Mesodermal cell (in vitro differentiated cells): Measurements from ENCODE around the gene FOXL2.

Experiments used
- H3K27ac ChIP-seq: 2 replicates; pipeline ENCODE4 v1.7.0; 2013; ENCODE audit warnings: mild to moderate bottlenecking, low read depth, low read length, moderate library complexity; ENCODE audit not compliant: severe bottlenecking
- H3K36me3 ChIP-seq: 2 replicates; pipeline ENCODE4 v1.7.1; 2013; ENCODE audit warnings: mild to moderate bottlenecking, low read length, moderate library complexity; ENCODE audit not compliant: control insufficient read depth, insufficient read depth
- H3K4me1 ChIP-seq: one replicate; pipeline ENCODE4 v1.7.1; 2013; ENCODE audit warnings: mild to moderate bottlenecking, low read length; ENCODE audit not compliant: insufficient read depth, control insufficient read depth, poor library complexity, severe bottlenecking
- H3K4me3 ChIP-seq: 2 replicates; pipeline ENCODE4 v1.7.0; 2013; ENCODE audit warnings: low read length, control low read depth, mild to moderate bottlenecking; ENCODE audit not compliant: insufficient read depth, poor library complexity, severe bottlenecking; ENCODE audit errors: extremely low read depth
- H3K9me3 ChIP-seq: 2 replicates; pipeline ENCODE4 v1.7.1; 2013; ENCODE audit warnings: mild to moderate bottlenecking, low read length, moderate library complexity; ENCODE audit not compliant: control insufficient read depth
- WGBS, 2 experiments: methylation state at CpG; one replicate each; pipeline ENCODE4 v1.1.5; 2013; ENCODE audit warnings: missing lambda C conversion rate in 2 of 2; ENCODE audit not compliant: insufficient coverage in 2 of 2; 5-methylcytosine and 5-hydroxymethylcytosine counted together

FOXL2 gene

DNA sequence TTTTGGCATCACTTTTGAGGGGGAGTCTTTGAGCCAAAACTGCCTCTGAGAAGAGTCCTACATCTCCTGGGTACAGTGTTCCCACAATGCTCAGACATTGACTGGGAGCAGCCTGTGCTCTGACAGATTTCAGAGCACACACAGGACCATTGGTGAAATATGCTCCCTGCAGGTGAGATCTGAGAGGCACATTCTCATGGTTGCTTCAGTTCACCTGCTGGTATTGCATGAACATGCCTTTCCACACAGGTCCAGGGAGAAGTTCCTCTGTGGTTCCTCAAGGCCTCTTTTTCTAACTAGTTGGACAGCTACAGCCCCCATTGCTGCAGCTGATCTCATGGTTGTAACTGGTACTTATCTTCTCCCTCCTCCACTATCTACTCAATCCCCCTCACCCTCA lies 37.0 kb downstream of the FOXL2 start:
- Histone ChIP-seq H3K27ac (no peak overlapping the region), H3K4me3 (no peak overlapping the region), H3K4me1 (no peaks in the 10 kb centered on the region), H3K9me3 (no peaks in the 10 kb centered on the region), H3K36me3 (no peaks in the 10 kb centered on the region)

DNA sequence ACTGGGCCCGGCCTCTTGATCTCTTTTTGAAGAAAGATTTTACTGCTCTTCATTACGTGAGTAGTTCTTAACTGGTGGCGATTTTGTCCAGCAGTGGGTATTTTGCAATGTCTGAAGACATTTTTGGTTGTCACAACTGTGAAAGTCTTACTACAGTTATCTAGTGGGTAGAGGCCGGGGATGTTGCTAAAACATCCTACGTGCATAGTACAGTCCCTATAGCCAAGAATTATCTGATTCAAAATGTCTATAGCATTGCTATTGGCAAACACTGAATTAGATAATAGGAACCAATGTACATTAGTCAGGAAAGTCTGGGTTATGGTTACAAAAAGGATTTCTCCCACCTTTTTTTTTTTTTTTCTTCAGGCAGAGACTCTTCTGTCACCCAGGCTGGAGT lies 38.1 kb downstream of the FOXL2 start:
- H3K36me3 ChIP-seq = no peaks in the 10 kb centered on the region
- no peak overlapping the region for H3K27ac ChIP-seq
- no peaks in the 10 kb centered on the region for H3K9me3 ChIP-seq
- H3K4me3 ChIP-seq = no peak overlapping the region
- WGBS, 2 experiments = 94 to 100% methylated on average over 2 to 3 of the region's 5 CpGs
- H3K4me1 ChIP-seq = no peaks in the 10 kb centered on the region

DNA sequence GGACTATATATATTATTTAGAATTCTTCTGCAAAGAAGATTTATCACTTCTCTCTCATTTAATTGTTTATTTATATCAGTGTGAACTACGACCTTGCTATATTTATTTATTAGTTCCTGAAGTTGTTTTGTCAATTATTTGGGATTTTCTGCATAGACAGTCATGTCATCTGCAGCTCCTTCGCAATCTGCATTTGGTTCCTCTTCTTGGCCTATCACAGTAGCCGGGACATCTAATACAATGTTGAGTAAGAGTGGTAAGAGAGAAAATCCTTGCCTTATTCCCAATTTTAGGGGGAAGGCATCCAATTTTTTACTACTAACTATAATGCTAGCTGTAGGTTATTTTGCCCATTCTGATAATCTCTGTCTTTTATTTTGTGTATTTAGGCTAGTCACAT lies 39.4 kb downstream of the FOXL2 start:
- WGBS, 2 experiments = no CpG with 5 or more reads among the region's 3 CpGs
- Histone ChIP-seq H3K4me1 (no peaks in the 10 kb centered on the region), H3K4me3 (no peak overlapping the region), H3K36me3 (no peaks in the 10 kb centered on the region), H3K27ac (no peak overlapping the region), H3K9me3 (no peaks in the 10 kb centered on the region)

DNA sequence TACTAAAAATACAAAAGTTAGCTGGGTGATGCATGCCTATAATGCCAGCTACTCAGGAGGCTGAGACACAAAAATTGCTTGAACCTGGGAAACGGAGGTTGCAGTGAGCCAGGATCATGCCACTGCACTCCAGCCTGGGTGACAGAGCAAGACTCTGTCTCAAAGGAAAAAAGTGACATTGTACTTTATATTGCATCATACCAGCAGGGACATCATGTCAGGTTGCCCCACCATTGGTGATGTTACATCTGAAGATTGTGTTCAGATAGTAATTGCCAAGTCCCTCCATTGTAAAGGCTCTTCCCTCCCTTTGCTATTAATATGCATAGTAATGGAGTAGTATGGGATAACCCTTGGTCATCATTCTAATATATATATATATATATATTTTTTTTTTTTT lies 44.8 kb downstream of the FOXL2 start:
- H3K9me3 ChIP-seq = no peaks in the 10 kb centered on the region
- no peaks in the 10 kb centered on the region for H3K36me3 ChIP-seq
- H3K27ac ChIP-seq = no peak overlapping the region
- no peaks in the 10 kb centered on the region for H3K4me1 ChIP-seq
- 88 to 100% methylated on average over 1 of the region's 1 CpG for WGBS, 2 experiments
- no peak overlapping the region for H3K4me3 ChIP-seq

DNA sequence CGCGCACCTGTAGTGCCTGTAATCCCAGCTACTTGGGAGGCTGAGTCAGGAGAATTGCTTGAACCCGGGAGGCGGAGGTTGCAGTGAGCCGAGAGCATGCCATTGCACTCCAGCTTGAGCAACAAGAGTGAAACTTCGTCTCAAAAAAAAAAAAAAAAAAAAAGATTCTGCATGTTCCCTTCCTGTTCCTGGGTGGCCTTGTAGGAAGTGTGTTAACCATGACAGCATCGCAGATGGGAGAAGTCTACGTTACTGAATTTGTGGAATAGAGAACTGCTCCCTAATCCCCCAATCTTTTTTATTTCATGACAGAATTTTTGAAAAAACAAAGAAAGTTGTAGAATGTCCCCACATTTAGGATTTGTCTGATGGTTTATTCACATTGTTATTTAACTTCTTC lies 45.4 kb downstream of the FOXL2 start:
- H3K27ac ChIP-seq = no peak overlapping the region
- 83 to 86% methylated on average over 4 to 5 of the region's 8 CpGs for WGBS, 2 experiments
- no peaks in the 10 kb centered on the region for H3K4me1 ChIP-seq
- no peak overlapping the region for H3K4me3 ChIP-seq
- no peaks in the 10 kb centered on the region for H3K9me3 ChIP-seq
- no peaks in the 10 kb centered on the region for H3K36me3 ChIP-seq

DNA sequence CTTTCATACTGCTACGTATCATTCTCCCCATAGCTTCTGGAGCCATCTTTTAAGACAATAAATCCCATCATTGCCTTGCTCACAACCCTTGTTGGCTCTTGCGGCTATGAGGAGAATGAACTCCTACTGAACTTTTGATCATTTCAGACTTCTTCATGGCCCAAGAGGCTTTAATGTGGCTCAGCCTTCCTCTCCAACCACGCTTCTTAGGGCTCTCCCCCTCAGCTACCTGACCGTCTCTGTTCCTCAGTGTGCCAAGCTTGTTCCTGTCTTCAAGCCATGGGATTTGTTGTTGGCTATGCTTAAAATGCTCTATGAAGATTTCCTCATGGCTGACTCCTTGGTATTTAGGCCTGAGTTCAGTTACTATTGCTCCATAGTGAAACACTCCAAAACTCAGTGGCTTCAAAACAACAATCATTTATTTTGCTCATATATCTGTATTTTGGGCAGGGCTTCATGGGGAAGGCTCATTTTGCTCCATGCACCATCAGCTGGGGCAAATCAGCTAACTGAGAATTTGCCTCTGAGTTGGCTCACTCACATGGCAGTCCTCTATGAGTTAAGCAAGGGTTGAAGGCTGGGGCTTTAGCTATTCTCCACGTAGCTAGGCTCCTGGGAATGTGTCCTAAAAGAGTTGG lies 47.5 kb downstream of the FOXL2 start:
- H3K36me3 ChIP-seq = no peaks in the 10 kb centered on the region
- H3K4me3 ChIP-seq = no peak overlapping the region
- WGBS, 2 experiments = 89 to 92% methylated on average over 5 of the region's 5 CpGs
- no peaks in the 10 kb centered on the region for H3K9me3 ChIP-seq
- H3K27ac ChIP-seq = no peak overlapping the region
- no peaks in the 10 kb centered on the region for H3K4me1 ChIP-seq

DNA sequence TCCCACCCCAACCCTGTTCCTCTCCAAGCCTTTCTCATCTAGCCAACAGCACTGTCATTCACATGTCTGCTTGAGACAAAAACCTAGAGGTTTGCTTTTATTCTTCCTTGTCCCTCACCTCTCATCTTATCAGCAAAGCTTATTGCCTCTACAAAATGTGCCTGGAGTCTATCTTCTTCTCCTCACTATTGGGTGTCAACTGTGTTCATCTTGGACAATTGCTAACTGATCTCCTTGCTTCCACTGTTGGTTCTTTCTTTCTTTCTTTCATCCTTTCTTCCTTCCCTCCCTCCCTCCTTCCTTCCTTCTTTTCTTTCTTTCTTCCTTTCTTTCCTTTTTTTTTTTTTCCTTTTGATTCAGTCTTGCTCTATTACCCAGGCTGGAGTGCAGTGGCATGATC lies 48.2 kb downstream of the FOXL2 start:
- Histone ChIP-seq H3K27ac (no peak overlapping the region), H3K4me3 (no peak overlapping the region), H3K36me3 (no peaks in the 10 kb centered on the region), H3K4me1 (no peaks in the 10 kb centered on the region), H3K9me3 (no peaks in the 10 kb centered on the region)

DNA sequence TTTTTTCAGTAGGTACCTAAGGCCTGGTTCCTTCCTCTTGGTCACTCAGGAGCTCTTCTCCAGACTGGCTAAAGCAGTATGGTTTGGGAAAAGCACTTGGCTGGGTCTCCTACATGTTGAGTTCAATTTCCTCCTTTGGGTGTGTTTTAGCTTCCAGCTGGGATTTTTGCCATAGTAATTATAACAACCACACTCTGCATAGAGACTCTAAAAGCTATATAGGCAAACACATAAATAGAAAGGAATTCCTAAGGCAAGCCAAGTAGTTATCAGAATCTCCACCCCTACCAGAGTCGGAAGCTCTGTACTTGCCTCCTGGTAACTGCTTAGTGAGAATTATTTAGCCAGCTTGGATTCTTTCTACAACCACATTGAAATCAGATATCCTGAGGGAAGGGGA lies 48.6 kb downstream of the FOXL2 start:
- Histone ChIP-seq H3K27ac (no peak overlapping the region), H3K4me1 (no peaks in the 10 kb centered on the region)
- WGBS, 2 experiments = no CpG with 5 or more reads among the region's 1 CpG

More for the DNA sequence above, 48.6 kb downstream of the FOXL2 start:
- Histone ChIP-seq H3K9me3 (no peaks in the 10 kb centered on the region), H3K36me3 (no peaks in the 10 kb centered on the region), H3K4me3 (no peak overlapping the region)
